ENCODE data around the gene DYSF. TPM values are rescaled to one million over a fixed set of nuclear protein-coding genes. Genes with fewer than 3 reads are reported as not detected.
A peak's percentile ranks its signal among the peaks of the same experiment; 100 is the strongest.

The DYSF gene
- total and polyA plus RNA-seq, 5 donors, result 36.7 to 49.4 (median 42.1) TPM

DNA sequence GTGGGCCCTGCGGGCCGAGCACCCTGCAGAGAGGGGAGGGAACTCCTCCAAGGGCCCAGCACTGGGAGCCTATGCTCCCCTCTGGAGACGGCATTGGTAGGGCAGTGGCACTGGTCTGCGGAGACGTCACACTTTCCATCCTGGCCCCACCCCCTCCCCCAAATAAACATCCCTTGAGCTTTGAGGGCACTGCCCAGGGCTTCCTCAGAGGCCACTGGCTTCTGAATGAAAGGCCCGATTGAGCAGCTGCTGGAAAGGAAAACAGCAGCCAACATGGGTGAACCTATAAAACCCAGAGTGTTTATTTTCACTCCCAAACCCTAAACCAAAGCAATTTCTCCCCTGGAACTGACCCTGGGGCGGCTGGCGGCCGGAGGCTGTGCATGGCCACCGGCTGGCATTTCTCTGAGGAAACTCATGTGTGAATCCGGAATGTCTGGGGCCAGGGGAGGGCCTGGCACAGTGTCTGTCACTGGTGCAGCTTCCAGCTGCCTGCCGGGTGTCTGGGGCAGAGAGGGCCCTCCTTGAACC, 138.9 kb downstream of the DYSF start:
- Histone ChIP-seq H3K27me3 (ENCODE audit: control insufficient read depth, insufficient read depth) (no peaks in the 10 kb centered on the region), H3K27ac (ENCODE audit: low read length) (no peak overlapping the region)
- peak in 1 of 2 donors; percentile 8 for ATAC-seq

DNA sequence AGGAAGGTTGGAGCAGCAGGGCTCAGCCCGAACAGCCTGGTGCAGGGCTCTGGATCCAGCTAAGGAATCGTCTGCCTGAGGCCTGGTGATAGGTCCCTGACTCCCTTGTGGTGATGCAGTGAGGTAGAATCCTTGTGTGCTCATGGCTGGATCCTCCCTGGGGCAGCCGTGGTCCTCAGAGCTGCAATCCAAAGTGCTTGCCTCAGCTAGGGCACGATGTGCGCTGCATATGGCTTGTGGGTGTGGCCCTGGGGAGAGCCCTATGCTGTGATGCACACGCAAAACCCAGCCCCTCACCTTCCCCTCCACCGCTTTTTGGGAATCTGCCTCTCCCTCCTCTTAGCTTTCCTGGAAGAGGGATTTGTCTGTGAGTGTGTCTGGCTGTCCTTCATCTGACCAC, 142.2 kb downstream of the DYSF start:
- intact Hi-C loops (cut with DNase I), result no loop called here
- Histone ChIP-seq H3K4me3 (ENCODE audit: low read length) (no peak overlapping the region), H3K27ac (ENCODE audit: low read length) (no peak overlapping the region), H3K9me3 (ENCODE audit: control insufficient read depth, low read length) (no peaks in the 10 kb centered on the region), H3K27me3 (ENCODE audit: control insufficient read depth, insufficient read depth) (no peaks in the 10 kb centered on the region), H3K4me1 (ENCODE audit: control insufficient read depth, insufficient read depth, low read length) (no peaks in the 10 kb centered on the region)
- 82% methylated on average over 7 of the region's 7 CpGs for WGBS
- no peak for ATAC-seq
- DNase-seq, result no peak

More for the DNA sequence above, 138.9 kb downstream of the DYSF start:
- no peak overlapping the region for H3K4me3 ChIP-seq (ENCODE audit: low read length)
- 80% methylated on average over 12 of the region's 12 CpGs for whole genome bisulfite sequencing
- intact Hi-C loops (cut with DNase I), result no loop called here
- DNase-seq, result no peak
- no peaks in the 10 kb centered on the region for H3K9me3 ChIP-seq (ENCODE audit: control insufficient read depth, low read length)
- H3K4me1 ChIP-seq (ENCODE audit: control insufficient read depth, insufficient read depth, low read length), result no peaks in the 10 kb centered on the region

DNA sequence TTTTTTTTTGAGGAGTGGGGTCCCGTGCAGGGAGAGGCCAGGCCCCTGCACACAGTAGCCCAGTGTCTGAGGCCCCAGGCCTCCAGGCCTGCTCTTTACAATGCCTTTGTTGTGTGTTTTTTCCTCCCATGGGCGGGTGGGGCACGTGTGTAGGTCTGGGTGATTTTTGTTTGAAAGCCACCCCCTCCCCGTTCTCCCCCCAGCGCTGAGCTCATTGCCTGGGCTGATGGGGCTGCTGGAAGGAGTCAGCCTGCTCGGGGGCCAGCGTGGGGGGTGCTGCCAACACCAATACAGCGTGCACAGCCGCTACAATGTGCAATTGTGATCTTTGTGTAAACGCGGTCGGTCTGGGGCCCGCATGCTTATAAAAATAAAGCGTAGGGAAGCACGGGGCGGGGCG, 142.7 kb downstream of the DYSF start:
- WGBS, result 64% methylated on average over 17 of the region's 17 CpGs
- Histone ChIP-seq H3K27me3 (ENCODE audit: control insufficient read depth, insufficient read depth) (no peaks in the 10 kb centered on the region), H3K4me3 (ENCODE audit: low read length) (no peak overlapping the region), H3K4me1 (ENCODE audit: control insufficient read depth, insufficient read depth, low read length) (no peaks in the 10 kb centered on the region), H3K9me3 (ENCODE audit: control insufficient read depth, low read length) (no peaks in the 10 kb centered on the region), H3K27ac (ENCODE audit: low read length) (no peak overlapping the region)
- intact Hi-C loops (cut with DNase I), result no loop called here
- ATAC-seq (peak in 1 of 2 donors; percentile 59), DNase-seq (peak in 2 of 3 donors; percentile 46 to 53)

DNA sequence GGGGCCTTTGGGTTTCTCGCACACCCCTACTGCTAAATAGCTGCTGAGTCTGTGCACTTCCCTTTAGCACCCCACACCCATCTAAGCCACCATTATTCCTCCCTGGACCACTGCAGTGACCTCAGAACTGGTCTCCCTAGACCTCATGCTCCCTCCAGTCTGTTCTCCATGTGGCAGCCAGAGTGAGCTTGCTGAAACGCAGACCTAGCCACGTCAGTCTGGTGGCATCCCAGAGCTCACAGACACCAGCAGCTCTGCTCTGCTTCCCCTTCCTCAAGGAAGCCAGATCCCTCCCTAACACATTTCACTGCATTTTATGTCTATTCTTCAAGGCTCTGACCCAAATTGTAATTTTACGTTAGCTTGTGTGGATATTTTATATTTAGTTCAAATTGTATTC, 144.4 kb downstream of the DYSF start:
- ATAC-seq, result no peak
- Histone ChIP-seq H3K9me3 (ENCODE audit: control insufficient read depth, low read length) (no peaks in the 10 kb centered on the region), H3K4me3 (ENCODE audit: low read length) (no peak overlapping the region), H3K27ac (ENCODE audit: low read length) (no peak overlapping the region), H3K4me1 (ENCODE audit: control insufficient read depth, insufficient read depth, low read length) (no peaks in the 10 kb centered on the region), H3K27me3 (ENCODE audit: control insufficient read depth, insufficient read depth) (no peaks in the 10 kb centered on the region)
- DNase-seq, result no peak
- 88% methylated on average over 4 of the region's 4 CpGs for WGBS
- intact Hi-C loops (cut with DNase I), result no loop called here

DNA sequence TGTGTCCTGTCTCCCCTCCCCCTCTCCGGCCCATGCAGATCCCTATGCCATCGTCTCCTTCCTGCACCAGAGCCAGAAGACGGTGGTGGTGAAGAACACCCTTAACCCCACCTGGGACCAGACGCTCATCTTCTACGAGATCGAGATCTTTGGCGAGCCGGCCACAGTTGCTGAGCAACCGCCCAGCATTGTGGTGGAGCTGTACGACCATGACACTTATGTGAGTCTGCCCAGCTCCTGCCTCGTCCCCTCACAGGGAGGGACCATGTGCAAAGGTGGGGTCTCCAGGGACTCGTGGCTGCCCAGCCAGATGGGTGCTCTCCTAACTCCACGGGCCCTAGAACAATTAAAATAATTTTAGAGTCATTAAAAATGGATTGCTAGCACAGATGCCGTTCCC, 145.2 kb downstream of the DYSF start:
- WGBS, result 92% methylated on average over 14 of the region's 14 CpGs
- intact Hi-C loops (cut with DNase I), result no loop called here
- H3K27me3 ChIP-seq (ENCODE audit: control insufficient read depth, insufficient read depth), result no peaks in the 10 kb centered on the region
- H3K9me3 ChIP-seq (ENCODE audit: control insufficient read depth, low read length), result no peaks in the 10 kb centered on the region
- H3K4me1 ChIP-seq (ENCODE audit: control insufficient read depth, insufficient read depth, low read length), result no peaks in the 10 kb centered on the region
- DNase-seq (peak in 1 of 3 donors; percentile 16), ATAC-seq (no peak)
- H3K4me3 ChIP-seq (ENCODE audit: low read length), result no peak overlapping the region
- H3K27ac ChIP-seq (ENCODE audit: low read length), result no peak overlapping the region

DNA sequence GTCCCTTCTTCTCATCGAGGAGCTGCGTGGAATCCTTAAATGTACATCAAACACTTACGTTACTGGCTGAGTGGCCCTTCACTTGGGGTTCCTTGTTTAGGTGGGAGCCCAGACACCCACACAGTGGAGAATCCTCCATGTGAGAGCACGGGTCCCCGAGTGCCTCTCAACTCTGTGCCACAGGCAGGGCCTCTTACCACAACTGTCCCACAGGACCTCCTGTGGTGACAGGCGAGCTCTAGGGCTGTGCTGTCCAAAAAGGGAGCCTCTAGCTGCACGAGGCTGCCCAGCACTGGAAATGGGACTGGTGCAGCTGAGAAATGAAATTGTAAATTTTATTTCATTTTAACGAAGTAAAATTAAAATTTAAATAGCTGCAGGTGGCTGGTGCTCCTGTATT, 145.7 kb downstream of the DYSF start:
- H3K9me3 ChIP-seq (ENCODE audit: control insufficient read depth, low read length), result no peaks in the 10 kb centered on the region
- ATAC-seq (no peak), DNase-seq (peak in 1 of 3 donors; percentile 9)
- H3K4me3 ChIP-seq (ENCODE audit: low read length), result no peak overlapping the region
- intact Hi-C loops (cut with DNase I), result no loop called here
- no peak overlapping the region for H3K27ac ChIP-seq (ENCODE audit: low read length)
- H3K27me3 ChIP-seq (ENCODE audit: control insufficient read depth, insufficient read depth), result no peaks in the 10 kb centered on the region
- peaks cover 4% of the 10 kb centered on the region for H3K4me1 ChIP-seq (ENCODE audit: control insufficient read depth, insufficient read depth, low read length)
- WGBS, result 90% methylated on average over 8 of the region's 8 CpGs

DNA sequence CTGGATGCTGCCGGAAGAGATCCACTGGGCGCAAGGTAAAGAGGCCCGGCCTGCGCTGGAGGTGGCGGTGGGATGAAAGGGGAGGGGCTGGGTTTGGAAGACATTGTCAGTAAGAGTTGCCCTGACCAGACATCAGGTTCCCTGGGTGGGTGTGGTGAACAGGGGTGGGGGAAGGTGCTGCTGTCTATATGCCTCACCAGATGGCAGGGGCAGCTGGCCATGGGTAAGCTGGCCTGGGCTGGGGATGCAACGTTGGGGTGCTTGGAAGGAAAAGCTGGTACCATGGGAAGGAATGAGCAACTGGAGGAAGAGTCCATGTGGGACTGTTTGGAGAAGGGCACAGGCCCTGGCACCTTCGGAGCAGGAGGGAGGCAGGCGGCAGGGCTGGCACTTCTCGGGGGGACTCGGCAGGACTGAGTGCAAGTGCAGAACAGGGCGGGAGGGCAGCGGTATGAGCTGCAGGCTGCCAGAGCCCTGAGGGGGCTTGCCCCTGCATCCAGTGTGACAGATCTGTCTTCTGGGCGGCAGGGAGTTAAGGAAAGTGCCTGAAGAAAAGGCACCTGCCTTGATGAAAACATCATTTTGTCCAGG, 146.4 kb downstream of the DYSF start:
- intact Hi-C loops (cut with DNase I), result loop anchor here in 2 of 4 donors (10.0 kb wide), 3 partner anchors 55 to 545 kb away; partner anchors contain the start of gene CYP26B1 (in 1 of the 2)
- peaks cover 11% of the 10 kb centered on the region for H3K4me1 ChIP-seq (ENCODE audit: control insufficient read depth, insufficient read depth, low read length)
- peak in 1 of 3 donors; percentile 33 for DNase-seq
- no peak for ATAC-seq
- no peak overlapping the region for H3K4me3 ChIP-seq (ENCODE audit: low read length)
- 96% methylated on average over 13 of the region's 13 CpGs for WGBS
- H3K27ac ChIP-seq (ENCODE audit: low read length), result no peak overlapping the region
- H3K9me3 ChIP-seq (ENCODE audit: control insufficient read depth, low read length), result no peaks in the 10 kb centered on the region
- H3K27me3 ChIP-seq (ENCODE audit: control insufficient read depth, insufficient read depth), result no peaks in the 10 kb centered on the region

DNA sequence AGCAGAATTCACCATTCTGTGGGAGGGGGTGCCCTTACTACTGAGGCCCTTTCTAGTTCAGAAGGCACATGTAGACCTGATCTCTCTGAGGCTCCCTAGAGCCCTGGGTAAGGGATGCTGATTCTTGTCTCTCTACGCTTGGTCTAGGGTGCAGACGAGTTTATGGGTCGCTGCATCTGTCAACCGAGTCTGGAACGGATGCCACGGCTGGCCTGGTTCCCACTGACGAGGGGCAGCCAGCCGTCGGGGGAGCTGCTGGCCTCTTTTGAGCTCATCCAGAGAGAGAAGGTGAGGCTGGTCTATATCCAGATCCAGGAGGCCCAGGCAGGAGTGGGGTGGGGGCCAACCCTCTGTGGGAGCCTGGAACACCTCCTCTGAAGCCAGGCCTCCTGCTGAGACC, 147.2 kb downstream of the DYSF start:
- ATAC-seq (no peak), DNase-seq (peak in 1 of 3 donors; percentile 25)
- Histone ChIP-seq H3K27ac (ENCODE audit: low read length) (no peak overlapping the region), H3K4me1 (ENCODE audit: control insufficient read depth, insufficient read depth, low read length) (peaks cover 12% of the 10 kb centered on the region), H3K9me3 (ENCODE audit: control insufficient read depth, low read length) (no peaks in the 10 kb centered on the region), H3K27me3 (ENCODE audit: control insufficient read depth, insufficient read depth) (no peaks in the 10 kb centered on the region), H3K4me3 (ENCODE audit: low read length) (no peak overlapping the region)
- intact Hi-C loops (cut with DNase I), result loop anchor here in 2 of 4 donors (10.0 kb wide), 3 partner anchors 56 to 544 kb away; partner anchors contain the start of gene CYP26B1 (in 1 of the 2)
- WGBS, result 95% methylated on average over 9 of the region's 9 CpGs

DNA sequence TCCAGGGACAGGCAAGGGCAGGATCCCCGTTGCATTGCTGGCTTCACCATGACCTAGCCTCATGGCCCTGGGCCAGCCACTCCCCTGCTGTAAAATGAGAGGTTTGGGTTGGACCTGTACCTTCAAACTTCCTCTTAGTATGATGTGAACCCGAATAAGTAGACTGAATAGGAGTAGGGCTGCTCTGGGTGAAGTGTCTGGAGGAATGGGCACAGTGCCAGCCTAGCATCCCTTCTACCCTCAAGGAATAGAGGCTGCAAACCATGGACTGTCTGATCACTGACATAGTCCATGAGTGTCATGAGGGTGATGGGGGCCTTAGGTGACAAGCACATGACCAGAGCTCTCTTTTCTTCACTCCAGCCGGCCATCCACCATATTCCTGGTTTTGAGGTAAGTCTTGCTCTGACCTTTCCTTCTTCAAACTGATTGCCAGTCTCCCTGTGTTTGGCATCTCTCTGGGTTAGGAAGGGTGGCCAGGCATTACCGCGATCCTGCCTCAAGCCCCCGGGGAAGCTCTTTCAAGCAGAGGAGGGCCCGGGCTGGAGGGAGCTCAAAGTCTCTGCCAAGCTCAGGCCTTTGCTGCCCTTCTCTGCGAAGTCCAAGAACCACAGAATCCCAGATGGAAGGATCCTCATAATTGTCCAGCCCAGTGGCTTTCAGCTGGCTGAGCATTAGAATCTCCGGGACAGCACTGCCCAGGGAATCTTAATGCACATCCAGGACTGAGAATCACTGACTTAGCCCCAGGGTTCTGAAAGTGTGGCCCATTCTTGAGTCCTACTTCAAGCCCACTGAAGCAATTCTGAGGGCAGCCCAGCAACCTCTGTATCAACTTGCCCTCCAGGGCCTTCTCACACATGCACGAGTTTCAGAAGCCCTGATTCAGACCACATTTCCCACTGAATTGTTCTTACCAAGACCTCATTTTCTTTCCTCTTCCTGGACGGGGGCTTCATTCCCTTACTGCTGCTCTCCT, 148.1 kb downstream of the DYSF start:
- no peaks in the 10 kb centered on the region for H3K27me3 ChIP-seq (ENCODE audit: control insufficient read depth, insufficient read depth)
- H3K4me3 ChIP-seq (ENCODE audit: low read length), result no peak overlapping the region
- no peak overlapping the region for H3K27ac ChIP-seq (ENCODE audit: low read length)
- no peaks in the 10 kb centered on the region for H3K9me3 ChIP-seq (ENCODE audit: control insufficient read depth, low read length)
- no peak for ATAC-seq
- peaks cover 13% of the 10 kb centered on the region for H3K4me1 ChIP-seq (ENCODE audit: control insufficient read depth, insufficient read depth, low read length)
- DNase-seq, result peak in 1 of 3 donors; percentile 42
- 84% methylated on average over 11 of the region's 11 CpGs for WGBS
- intact Hi-C loops (cut with DNase I), result loop anchor here in 2 of 4 donors (10.0 kb wide), 3 partner anchors 57 to 543 kb away; partner anchors contain the start of gene CYP26B1 (in 1 of the 2)

DNA sequence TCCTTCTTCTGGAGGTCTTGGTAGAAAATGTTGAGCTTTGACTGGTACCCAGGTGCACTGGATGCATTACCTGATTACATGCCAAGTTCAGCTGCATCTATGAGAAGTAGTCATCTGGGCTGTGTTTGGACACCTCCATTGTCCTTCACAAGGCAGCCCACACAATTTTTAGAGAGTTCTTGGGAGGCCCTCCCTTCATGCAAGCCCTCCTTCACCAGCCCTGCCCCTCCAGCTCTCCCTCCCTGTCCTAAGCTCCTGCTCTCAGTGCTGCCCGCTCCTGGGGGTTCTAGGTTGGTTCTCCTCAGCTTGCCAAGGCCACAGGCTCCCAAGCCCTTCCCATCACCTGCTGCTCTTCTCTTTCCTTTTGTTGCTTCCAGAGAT, 148.7 kb downstream of the DYSF start:
- Histone ChIP-seq H3K4me3 (ENCODE audit: low read length) (no peak overlapping the region), H3K4me1 (ENCODE audit: control insufficient read depth, insufficient read depth, low read length) (peaks cover 13% of the 10 kb centered on the region), H3K27ac (ENCODE audit: low read length) (no peak overlapping the region), H3K9me3 (ENCODE audit: control insufficient read depth, low read length) (no peaks in the 10 kb centered on the region), H3K27me3 (ENCODE audit: control insufficient read depth, insufficient read depth) (no peaks in the 10 kb centered on the region)
- ATAC-seq, result no peak
- DNase-seq, result peak in 1 of 3 donors; percentile 12
- intact Hi-C loops (cut with DNase I), result loop anchor here in 2 of 4 donors (10.0 kb wide), 3 partner anchors 57 to 543 kb away; partner anchors contain the start of gene CYP26B1 (in 1 of the 2)
- WGBS, result 97% methylated on average over 1 of the region's 1 CpG

All from right cardiac atrium (tissue), 5 donors.